Activated CD8-positive, alpha-beta T cell treated with anti-CD3 and anti-CD28 coated beads for 36 hours (primary cell): ENCODE results near the gene DNAH8. TPM values are rescaled to one million over a fixed set of nuclear protein-coding genes. Genes with fewer than 3 reads are reported as not detected.

ENCODE experiments used
- ATAC-seq: fragments of 200-7000 bp; cut with Tn5 transposase; one replicate; pipeline ENCODE4 v1.10.0; 2021; ENCODE audit warnings: mild to moderate bottlenecking, moderate library complexity
- CTCF ChIA-PET: fragments of 350-600 bp; sonication (Branson Sonifier 250); formaldehyde crosslinking; loops from one replicate; lab custom pipeline; 2021; ENCODE audit warnings: antibody characterized with exemption; lab: Charles Lee
- POLR2A ChIA-PET: fragments of 350-600 bp; sonication (Branson Sonifier 250); formaldehyde crosslinking; loops from one replicate; lab custom pipeline; 2021; ENCODE audit warnings: antibody characterized with exemption; lab: Charles Lee
- DNase-seq: peaks from one replicate; pipeline ENCODE4 v3.0.0-alpha.2; 2020
- H3K27ac Mint-ChIP-seq: one replicate; pipeline ENCODE4 v1.8.0; 2021; ENCODE audit warnings: mild to moderate bottlenecking, mixed read lengths
- H3K27me3 Mint-ChIP-seq: one replicate; pipeline ENCODE4 v1.8.0; 2021; ENCODE audit warnings: mixed read lengths
- H3K36me3 Mint-ChIP-seq: one replicate; pipeline ENCODE4 v1.8.0; 2021; ENCODE audit warnings: low read depth, mixed read lengths
- H3K4me1 Mint-ChIP-seq: one replicate; pipeline ENCODE4 v1.8.0; 2021; ENCODE audit warnings: low read depth, mixed read lengths
- H3K4me3 Mint-ChIP-seq: one replicate; pipeline ENCODE4 v1.8.0; 2021; ENCODE audit warnings: mild to moderate bottlenecking, moderate library complexity, mixed read lengths
- H3K9me3 Mint-ChIP-seq: one replicate; pipeline ENCODE4 v1.8.0; 2021; ENCODE audit warnings: mixed read lengths
- intact Hi-C: fragments of 100-400 bp; cut with micrococcal nuclease; formaldehyde crosslinking; loops from one replicate; pipeline ENCODE4 v1.10.0; 2022
- total RNA-seq, 2 experiments: library from RNA; stranded (reverse); gene quantifications; one replicate each; pipeline ENCODE4 v1.2.3, GENCODE V29; 2021
- TF ChIP-seq, protein P1 (sequence below): fragments of 200-600 bp; IDR thresholded peaks from one replicate; pipeline ENCODE4 v1.8.0; 2022; ENCODE audit warnings: antibody characterized with exemption, mild to moderate bottlenecking

Gene DNAH8
- total RNA-seq, 2 experiments from 2014 or later: not detected

GRCh38 chr6:38846361-38846760 is 131.2 kb downstream of the DNAH8 start:
- Mint-ChIP-seq H3K27ac (no peak overlapping the region), H3K9me3 (no peaks in the 10 kb centered on the region), H3K27me3 (peaks cover 16% of the 10 kb centered on the region), H3K4me3 (no peak overlapping the region), H3K36me3 (no peaks in the 10 kb centered on the region), H3K4me1 (no peaks in the 10 kb centered on the region)
- ATAC-seq (no peak), DNase-seq (no peak)
- ChIA-PET POLR2A (no interaction called here), CTCF (interaction anchor here (1.2 to 1.3 kb wide), 2 partner anchors 25 to 29 kb away, joined by 3 read pairs; no protein-coding TSS in a partner anchor)
- intact Hi-C loops: no loop called here
- TF ChIP-seq, protein P1, sequence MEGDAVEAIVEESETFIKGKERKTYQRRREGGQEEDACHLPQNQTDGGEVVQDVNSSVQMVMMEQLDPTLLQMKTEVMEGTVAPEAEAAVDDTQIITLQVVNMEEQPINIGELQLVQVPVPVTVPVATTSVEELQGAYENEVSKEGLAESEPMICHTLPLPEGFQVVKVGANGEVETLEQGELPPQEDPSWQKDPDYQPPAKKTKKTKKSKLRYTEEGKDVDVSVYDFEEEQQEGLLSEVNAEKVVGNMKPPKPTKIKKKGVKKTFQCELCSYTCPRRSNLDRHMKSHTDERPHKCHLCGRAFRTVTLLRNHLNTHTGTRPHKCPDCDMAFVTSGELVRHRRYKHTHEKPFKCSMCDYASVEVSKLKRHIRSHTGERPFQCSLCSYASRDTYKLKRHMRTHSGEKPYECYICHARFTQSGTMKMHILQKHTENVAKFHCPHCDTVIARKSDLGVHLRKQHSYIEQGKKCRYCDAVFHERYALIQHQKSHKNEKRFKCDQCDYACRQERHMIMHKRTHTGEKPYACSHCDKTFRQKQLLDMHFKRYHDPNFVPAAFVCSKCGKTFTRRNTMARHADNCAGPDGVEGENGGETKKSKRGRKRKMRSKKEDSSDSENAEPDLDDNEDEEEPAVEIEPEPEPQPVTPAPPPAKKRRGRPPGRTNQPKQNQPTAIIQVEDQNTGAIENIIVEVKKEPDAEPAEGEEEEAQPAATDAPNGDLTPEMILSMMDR: no peak

DNA sequence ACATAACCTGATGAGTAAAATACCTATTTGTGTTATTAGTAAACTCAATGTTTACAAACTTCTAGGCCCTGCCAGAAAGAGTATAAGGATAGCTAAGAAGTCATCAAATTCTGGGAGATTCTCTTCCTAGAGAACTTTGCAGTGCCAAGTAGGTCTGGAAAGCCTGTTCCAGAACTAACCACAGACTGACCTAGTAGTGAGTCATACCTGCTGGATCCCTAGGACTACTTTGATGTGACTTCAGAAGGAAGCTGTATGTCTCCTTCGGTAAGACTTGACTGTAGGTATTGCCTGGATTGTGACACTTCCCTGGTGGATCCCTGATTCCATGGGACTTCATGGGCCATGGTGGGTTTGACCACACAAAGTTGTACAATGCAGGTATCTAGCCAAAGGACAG is 131.7 kb downstream of the DNAH8 start:
- intact Hi-C loops: no loop called here
- CTCF ChIA-PET: interaction anchor here (1.3 kb wide), 1 partner anchor 25 kb away, joined by 3 read pairs; no protein-coding TSS in a partner anchor

GRCh38 chr6:38847497-38847896 is 132.4 kb downstream of the DNAH8 start:
- no peaks in the 10 kb centered on the region for H3K4me1 Mint-ChIP-seq
- H3K27ac Mint-ChIP-seq: no peak overlapping the region
- no peaks in the 10 kb centered on the region for H3K36me3 Mint-ChIP-seq
- intact Hi-C loops: no loop called here
- peak; percentile 7 for DNase-seq
- H3K27me3 Mint-ChIP-seq: peaks cover 12% of the 10 kb centered on the region
- no peaks in the 10 kb centered on the region for H3K9me3 Mint-ChIP-seq
- ChIA-PET CTCF (interaction anchor here (1.3 kb wide), 1 partner anchor 24 kb away, joined by 3 read pairs; no protein-coding TSS in a partner anchor), POLR2A (interaction anchor here (1.3 kb wide), 1 partner anchor 14 kb away, joined by 3 read pairs; no protein-coding TSS in a partner anchor)
- no peak overlapping the region for H3K4me3 Mint-ChIP-seq
- peak; percentile 56 for ATAC-seq
- TF ChIP-seq, protein P1: no peak

More for the DNA sequence above, 131.7 kb downstream of the DNAH8 start:
- Mint-ChIP-seq H3K4me3 (no peak overlapping the region), H3K27ac (no peak overlapping the region), H3K4me1 (no peaks in the 10 kb centered on the region), H3K9me3 (no peaks in the 10 kb centered on the region), H3K27me3 (peaks cover 12% of the 10 kb centered on the region), H3K36me3 (no peaks in the 10 kb centered on the region)
- no peak for ATAC-seq
- POLR2A ChIA-PET: interaction anchor here (1.3 kb wide), 1 partner anchor 15 kb away, joined by 3 read pairs; no protein-coding TSS in a partner anchor
- DNase-seq: no peak
- TF ChIP-seq, protein P1: no peak

DNA sequence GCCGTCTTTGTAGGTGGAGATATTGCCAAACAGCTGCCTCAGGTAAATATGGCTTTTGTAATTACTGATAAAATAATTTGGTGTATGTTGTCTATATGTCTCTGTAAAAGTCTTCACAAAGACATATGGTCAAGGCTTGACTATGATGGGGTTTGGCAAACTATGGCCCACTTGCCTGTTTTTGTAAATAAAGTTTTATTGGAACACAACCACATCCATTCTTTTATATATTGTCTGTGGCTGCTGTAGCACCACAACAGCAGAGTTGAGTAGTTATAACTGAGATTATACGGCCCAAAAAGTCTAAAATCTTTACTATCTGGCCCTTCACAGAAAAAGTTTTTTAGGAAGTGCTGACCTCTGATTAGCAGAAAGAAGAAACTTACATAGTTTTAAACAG is 133.6 kb downstream of the DNAH8 start:
- intact Hi-C loops: no loop called here
- POLR2A ChIA-PET: no interaction called here

DNA sequence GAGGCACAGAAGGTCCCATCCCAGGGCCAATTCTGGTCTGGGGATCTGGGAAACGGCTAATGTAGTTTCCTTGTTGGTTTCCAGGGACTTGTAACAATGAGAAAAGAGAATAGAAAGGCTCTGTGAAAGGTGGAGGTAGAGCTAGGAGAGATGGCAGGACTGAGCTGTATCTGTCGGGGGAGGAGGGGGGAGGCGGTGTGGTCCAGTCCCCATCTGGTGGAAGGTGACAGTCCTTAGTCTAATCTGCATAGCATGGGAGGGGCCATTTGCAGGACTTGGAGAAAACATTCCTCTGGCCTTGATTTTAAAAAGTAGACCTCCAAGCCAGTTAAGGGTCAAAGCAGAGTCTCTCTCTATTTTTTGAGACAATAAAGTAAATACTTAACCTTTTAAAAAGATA is 137.1 kb downstream of the DNAH8 start:
- Mint-ChIP-seq H3K4me1 (no peaks in the 10 kb centered on the region), H3K9me3 (no peaks in the 10 kb centered on the region), H3K36me3 (no peaks in the 10 kb centered on the region), H3K27ac (no peak overlapping the region), H3K4me3 (no peak overlapping the region), H3K27me3 (peaks cover 11% of the 10 kb centered on the region)
- ATAC-seq (no peak), DNase-seq (no peak)
- TF ChIP-seq, protein P1: no peak
- CTCF ChIA-PET: no interaction called here
- POLR2A ChIA-PET: no interaction called here
- intact Hi-C loops: no loop called here

More for the DNA sequence above, 133.6 kb downstream of the DNAH8 start:
- ATAC-seq (no peak), DNase-seq (no peak)
- Mint-ChIP-seq H3K4me1 (no peaks in the 10 kb centered on the region), H3K27ac (no peak overlapping the region), H3K9me3 (no peaks in the 10 kb centered on the region), H3K4me3 (no peak overlapping the region), H3K36me3 (no peaks in the 10 kb centered on the region), H3K27me3 (peaks cover 12% of the 10 kb centered on the region)
- TF ChIP-seq, protein P1: no peak
- CTCF ChIA-PET: no interaction called here
